SH-SY5Y (cell line): ENCODE data around the gene LSM7.

Source experiments
- GATA2 ChIP-seq: IDR thresholded peaks from 2 replicates; pipeline ENCODE4 v1.6.1; 2011; ENCODE audit warnings: mild to moderate bottlenecking, low read depth, low read length
- GATA3 ChIP-seq: IDR thresholded peaks from 2 replicates; pipeline ENCODE4 v1.6.1; 2011; ENCODE audit warnings: low read depth, mild to moderate bottlenecking, low read length, moderate library complexity

- TF ChIP-seq GATA3 (no peak), GATA2 (no peak)
These were observed 34.5 kb upstream of the LSM7 start for GRCh38 chr19:2362970-2363300.
